Measurements from ENCODE around the gene EHHADH. TPM values are rescaled to one million over a fixed set of nuclear protein-coding genes. Genes with fewer than 3 reads are reported as not detected.

The EHHADH gene
- total and polyA plus RNA-seq, 9 of the 15 experiments (the other 6 are each of a cell fraction or from before 2014, with no cell fraction given), result 3.6 to 6.4 (median 5.4) TPM

GRCh38 chr3:185175370-185175987 lies 78.4 kb downstream of the EHHADH start (continued):
- TF ChIP-seq FOXA3 (CRISPR knock-in tag; conservative IDR thresholded peaks at IDR 0.05 in 1 of 2, IDR thresholded peaks at IDR 0.05 in 1 of 2) (peak in 1 of 2 experiments; percentile 51; a peak in 2 of 4 replicates), RNF2 (IDR thresholded peaks at IDR 0.05) (peak; percentile 49; the same call in 1 of the 2 replicates), TAF7 (tag; IDR thresholded peaks at IDR 0.05) (0 out of 2 replicates have a peak, but pooled peaks have one; percentile 17), ELF1 (tag; IDR thresholded peaks at IDR 0.05) (peak; percentile 62), ZFP1 (CRISPR knock-in tag; IDR thresholded peaks at IDR 0.05) (no peak), NR2C2 (CRISPR knock-in tag; IDR thresholded peaks at IDR 0.05) (no peak), NR2C2 (tag; IDR thresholded peaks at IDR 0.05) (no peak), DPF2 (IDR thresholded peaks at IDR 0.05) (peak; percentile 55; the same call in 1 of the 2 replicates), SMARCC2 (IDR thresholded peaks at IDR 0.05; ENCODE audit: low read depth) (no peak), ETV1 (tag; conservative IDR thresholded peaks at IDR 0.05; ENCODE audit: low read depth) (peak; percentile 71), SMAD3 (CRISPR knock-in tag; conservative IDR thresholded peaks at IDR 0.05) (0 out of 2 replicates have a peak, but pooled peaks have one; percentile 19), ZBTB1 (CRISPR knock-in tag; IDR thresholded peaks at IDR 0.05; ENCODE audit: borderline replicate concordance, low read depth) (no peak), SOX6 (IDR thresholded peaks at IDR 0.05) (peak; percentile 51; the same call in 1 of the 2 replicates), TBL1XR1 (IDR thresholded peaks at IDR 0.05; ENCODE audit: low read length in 2 of 2) (0 out of 4 replicates have a peak, but pooled peaks of 1 of the 2 experiments have one; percentile 20), ZNF644 (tag; IDR thresholded peaks at IDR 0.05; ENCODE audit: low read depth) (no peak), CAMTA2 (CRISPR knock-in tag; conservative IDR thresholded peaks at IDR 0.05) (no peak), MTA3 (IDR thresholded peaks at IDR 0.05; ENCODE audit: borderline replicate concordance) (peak; percentile 30; the same call in 1 of the 2 replicates), RBFOX2 (IDR thresholded peaks at IDR 0.05; ENCODE audit: low read depth, low read length) (peak; percentile 73), FOXK2 (conservative IDR thresholded peaks at IDR 0.05 in 1 of 2, IDR thresholded peaks at IDR 0.05 in 1 of 2; ENCODE audit: low read depth in 2 of 2) (peak; percentile 61 to 78), RFX7 (CRISPR knock-in tag; IDR thresholded peaks at IDR 0.05) (no peak), RFX5 (IDR thresholded peaks at IDR 0.05; ENCODE audit: low read depth, low read length) (no peak), MAX (CRISPR knock-in tag; IDR thresholded peaks at IDR 0.05) (peak; percentile 57; the same call in 1 of the 2 replicates), EHMT2 (IDR thresholded peaks at IDR 0.05) (peak; percentile 55; the same call in 1 of the 2 replicates), MLLT1 (IDR thresholded peaks at IDR 0.05) (no peak), ZNF445 (CRISPR knock-in tag; IDR thresholded peaks at IDR 0.05; ENCODE audit: low read depth) (0 out of 2 replicates have a peak, but pooled peaks have one; percentile 18), CREB1 (IDR thresholded peaks at IDR 0.05) (no peak), CREB1 (CRISPR knock-in tag; IDR thresholded peaks at IDR 0.05) (no peak), SUPT5H (IDR thresholded peaks at IDR 0.05) (peak; percentile 72), EP300 (IDR thresholded peaks at IDR 0.05; ENCODE audit: low read length) (peak; percentile 14; the same call in 1 of the 2 replicates), MBD2 (IDR thresholded peaks at IDR 0.05; ENCODE audit: borderline replicate concordance, low read depth) (0 out of 2 replicates have a peak, but pooled peaks have one; percentile 16), MCM3 (IDR thresholded peaks at IDR 0.05) (no peak), DMBX1 (CRISPR knock-in tag; IDR thresholded peaks at IDR 0.05; ENCODE audit: borderline replicate concordance) (0 out of 2 replicates have a peak, but pooled peaks have one; percentile 53)

All from K562 (cell line).